Endothelial cell of umbilical vein (primary cell): ENCODE results near the gene DONSON. TPM values are rescaled to one million over a fixed set of nuclear protein-coding genes. Genes with fewer than 3 reads are reported as not detected.

Source experiments
- BruUV-seq: library from RNA; stranded (reverse); fragments of 400-500 nt; replicated peaks from 2 replicates; lab custom pipeline; 2021; lab: Mats Ljungman, UMichigan
- CTCF ChIA-PET: fragments of 300-600, 350-600 bp; sonication (Branson Sonifier 250); formaldehyde crosslinking; loops from one replicate; lab custom pipeline; 2021; ENCODE audit warnings: antibody characterized with exemption, inconsistent platforms; lab: Charles Lee
- POLR2A ChIA-PET: fragments of 300-600, 350-600 bp; sonication (Branson Sonifier 250); formaldehyde crosslinking; loops from one replicate; lab custom pipeline; 2021; ENCODE audit warnings: antibody characterized with exemption, inconsistent platforms; lab: Charles Lee
- DNase-seq: peaks from one replicate; pipeline ENCODE4 v3.0.0-alpha.2; 2011; ENCODE audit warnings: low read depth, low spot score
- FAIRE-seq: peaks from 2 replicates; lab custom pipeline; 2011; peaks lifted over from hg19 to GRCh38; lab: Jason Lieb, UNC
- H2AFZ ChIP-seq: 2 replicates; pipeline ENCODE4 v1.6.0; 2012; ENCODE audit warnings: low read depth, low read length, control low read depth, inconsistent platforms
- H3K27ac ChIP-seq: 2 replicates; pipeline ENCODE4 v1.5.1; 2011; ENCODE audit warnings: low read depth, mild to moderate bottlenecking, control low read depth, low read length, moderate library complexity; ENCODE audit not compliant: insufficient read depth
- H3K27me3 ChIP-seq, 2 experiments: 2 replicates each; pipeline versions ENCODE4 v1.6.0 to v1.6.1; 2011; ENCODE audit warnings: low read length in 2 of 2, mixed read lengths in 1 of 2; ENCODE audit not compliant: control insufficient read depth in 2 of 2, insufficient read depth in 2 of 2
- H3K36me3 ChIP-seq, 2 experiments: 2 replicates in 1 of 2; 3 replicates in 1 of 2; pipeline ENCODE4 v1.5.1; 2011; ENCODE audit warnings: low read length in 2 of 2, mild to moderate bottlenecking in 1 of 2, moderate library complexity in 1 of 2; ENCODE audit not compliant: control insufficient read depth in 2 of 2, insufficient read depth in 2 of 2; ENCODE audit errors: extremely low read depth in 1 of 2
- H3K4me1 ChIP-seq: 3 replicates; pipeline ENCODE4 v1.5.1; 2011; ENCODE audit warnings: mild to moderate bottlenecking, low read length; ENCODE audit not compliant: control insufficient read depth, insufficient read depth; ENCODE audit errors: extremely low read depth
- H3K4me2 ChIP-seq: 2 replicates; pipeline ENCODE4 v1.6.1; 2011; ENCODE audit warnings: low read length, control low read depth, mixed read lengths; ENCODE audit not compliant: insufficient read depth
- H3K4me3 ChIP-seq, 3 experiments: fragments of 200-600 bp in 1 of 3; sonication (generic), shearing (Covaris generic) in 1 of 3; replicated peaks in 1 of 3; 2 replicates each; pipeline ENCODE4 v1.5.1; 2011 to 2016; ENCODE audit warnings: control low read depth in 3 of 3, low read length in 3 of 3, mild to moderate bottlenecking in 2 of 3, inconsistent platforms in 1 of 3, low read depth in 1 of 3, moderate library complexity in 1 of 3; ENCODE audit not compliant: insufficient read depth in 1 of 3
- H3K79me2 ChIP-seq: 2 replicates; pipeline ENCODE4 v1.6.0; 2012; ENCODE audit warnings: low read length, inconsistent platforms; ENCODE audit not compliant: control insufficient read depth, insufficient read depth
- H3K9ac ChIP-seq: replicated peaks from 2 replicates; pipeline ENCODE3; 2011; ENCODE audit warnings: low read length, control low read depth; ENCODE audit not compliant: insufficient read depth; ENCODE audit errors: extremely low read depth
- H3K9me1 ChIP-seq: replicated peaks from 3 replicates; pipeline ENCODE4 v1.6.0; 2011; ENCODE audit warnings: mild to moderate bottlenecking, low read length; ENCODE audit not compliant: control insufficient read depth, insufficient read depth; ENCODE audit errors: extremely low read depth
- H3K9me3 ChIP-seq: replicated peaks from 2 replicates; pipeline ENCODE4 v1.5.1; 2012; ENCODE audit warnings: low read length, inconsistent platforms; ENCODE audit not compliant: control insufficient read depth, insufficient read depth
- H4K20me1 ChIP-seq: replicated peaks from 2 replicates; pipeline ENCODE3; 2011; ENCODE audit warnings: mild to moderate bottlenecking, low read length; ENCODE audit not compliant: control insufficient read depth, insufficient read depth; ENCODE audit errors: extremely low read depth
- EZH2 ChIP-seq: IDR thresholded peaks from 2 replicates; pipeline ENCODE4 v1.6.1; 2012; ENCODE audit warnings: borderline replicate concordance, low read depth, mild to moderate bottlenecking, moderate library complexity, low read length, inconsistent platforms; ENCODE audit not compliant: severe bottlenecking
- GATA2 ChIP-seq: IDR thresholded peaks from 2 replicates; pipeline ENCODE4 v1.7.0; 2011; ENCODE audit warnings: low read depth, mild to moderate bottlenecking, moderate library complexity, mixed read lengths, low read length; ENCODE audit not compliant: insufficient read length, insufficient read depth
- JUN ChIP-seq: IDR thresholded peaks from 2 replicates; pipeline ENCODE4 v1.6.1; 2011; ENCODE audit warnings: borderline replicate concordance, low read depth; ENCODE audit not compliant: insufficient read length, insufficient read depth
- POLR2AphosphoS5 ChIP-seq: IDR thresholded peaks from 2 replicates; pipeline ENCODE4 v1.6.1; 2012; ENCODE audit warnings: low read depth, mild to moderate bottlenecking, control low read depth, low read length, moderate library complexity; ENCODE audit not compliant: insufficient read depth
- dilution Hi-C: fragments of 300-500 bp; cut with MboI; formaldehyde crosslinking; loops from one replicate; pipeline ENCODE4 v1.15.0; 2019; ENCODE audit warnings: low sequenced_read_pairs; ENCODE audit not compliant: extremely low pct_ligation_motif_present
- intact Hi-C: fragments of 100-400 bp; cut with micrococcal nuclease; formaldehyde crosslinking; loops from one replicate; pipeline ENCODE4 v1.10.0; 2022
- polyA plus RNA-seq, 4 experiments: library from polyadenylated mRNA; depleted of rRNA in 3 of 4; stranded (reverse) in 3 of 4; unstranded in 1 of 4; fragments of >200 nt; gene quantifications; 2 replicates each; pipeline versions ENCODE4 v1.2.1 to v1.2.3, GENCODE V29; 2011 to 2012; ENCODE audit warnings: missing spikeins in 1 of 4
- total RNA-seq: library from RNA; stranded (reverse); gene quantifications from 2 replicates; pipeline ENCODE4 v1.2.3, GENCODE V29; 2021
- TF ChIP-seq, protein P1 (sequence below), 2 donors: IDR thresholded peaks; 1 replicate in 1 of 2; 2 replicates in 1 of 2; pipeline ENCODE4 v1.5.1; 2011; ENCODE audit warnings: low read length in 2 of 2, mild to moderate bottlenecking in 2 of 2, moderate library complexity in 2 of 2, control low read depth in 1 of 2, inconsistent platforms in 1 of 2, low read depth in 1 of 2; ENCODE audit not compliant: insufficient read depth in 1 of 2; ENCODE audit errors: extremely low read depth in 1 of 2

DONSON gene
- total and polyA plus RNA-seq, 2 donors (not counting 3 experiments of a cell fraction or from before 2014, with no cell fraction given): 14.3 to 29.4 TPM

DNA sequence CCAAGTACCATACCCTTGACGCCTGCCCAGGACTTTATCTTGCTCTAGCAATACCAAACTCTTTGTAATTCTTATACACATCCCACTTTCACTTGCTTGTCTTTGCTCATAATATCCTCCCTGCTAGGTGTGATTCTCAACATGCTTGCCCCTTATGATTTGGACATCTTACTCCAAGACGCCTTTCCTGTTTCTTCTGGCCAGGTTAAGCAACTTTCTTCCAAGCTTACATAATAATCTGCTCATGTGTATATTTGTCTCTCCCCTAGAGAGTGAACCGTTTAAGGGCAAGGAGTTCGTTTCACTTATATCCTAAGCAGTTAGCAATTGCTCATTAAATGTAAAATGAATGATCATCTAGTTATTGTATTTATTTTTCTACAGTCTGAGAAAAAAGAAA is 31.2 kb upstream of the DONSON start:
- Histone ChIP-seq H3K4me1 (no peaks in the 10 kb centered on the region), H3K4me2 (no peak overlapping the region), H3K4me3 (no peak overlapping the region), H3K9ac (no peak overlapping the region), H3K27ac (no peak overlapping the region), H4K20me1 (no peaks in the 10 kb centered on the region), H3K36me3 (peaks cover 0 to 5% of the 10 kb centered on the region in 2 experiments), H3K27me3 (no peaks in the 10 kb centered on the region), H3K9me3 (no peaks in the 10 kb centered on the region), H3K9me1 (no peaks in the 10 kb centered on the region), H3K79me2 (no peaks in the 10 kb centered on the region), H2AFZ (no peak overlapping the region)
- intact Hi-C loops (no loop called here), dilution Hi-C loops (no loop called here)
- ChIA-PET POLR2A (no interaction called here), CTCF (interaction anchor here (0.6 to 3.3 kb wide), 2 partner anchors 14 to 40 kb away, joined by 4 to 23 read pairs; no protein-coding TSS in a partner anchor)
- TF ChIP-seq, protein P1, sequence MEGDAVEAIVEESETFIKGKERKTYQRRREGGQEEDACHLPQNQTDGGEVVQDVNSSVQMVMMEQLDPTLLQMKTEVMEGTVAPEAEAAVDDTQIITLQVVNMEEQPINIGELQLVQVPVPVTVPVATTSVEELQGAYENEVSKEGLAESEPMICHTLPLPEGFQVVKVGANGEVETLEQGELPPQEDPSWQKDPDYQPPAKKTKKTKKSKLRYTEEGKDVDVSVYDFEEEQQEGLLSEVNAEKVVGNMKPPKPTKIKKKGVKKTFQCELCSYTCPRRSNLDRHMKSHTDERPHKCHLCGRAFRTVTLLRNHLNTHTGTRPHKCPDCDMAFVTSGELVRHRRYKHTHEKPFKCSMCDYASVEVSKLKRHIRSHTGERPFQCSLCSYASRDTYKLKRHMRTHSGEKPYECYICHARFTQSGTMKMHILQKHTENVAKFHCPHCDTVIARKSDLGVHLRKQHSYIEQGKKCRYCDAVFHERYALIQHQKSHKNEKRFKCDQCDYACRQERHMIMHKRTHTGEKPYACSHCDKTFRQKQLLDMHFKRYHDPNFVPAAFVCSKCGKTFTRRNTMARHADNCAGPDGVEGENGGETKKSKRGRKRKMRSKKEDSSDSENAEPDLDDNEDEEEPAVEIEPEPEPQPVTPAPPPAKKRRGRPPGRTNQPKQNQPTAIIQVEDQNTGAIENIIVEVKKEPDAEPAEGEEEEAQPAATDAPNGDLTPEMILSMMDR (IDR thresholded peaks at IDR 0.05; ENCODE audit: extremely low read depth in 1 of 2, insufficient read depth in 1 of 2, low read depth in 1 of 2, low read length in 2 of 2): no peak
- no peak for TF ChIP-seq GATA2
- no peak for FAIRE-seq
- DNase-seq: no peak
- no TSS peak for BruUV-seq

DNA sequence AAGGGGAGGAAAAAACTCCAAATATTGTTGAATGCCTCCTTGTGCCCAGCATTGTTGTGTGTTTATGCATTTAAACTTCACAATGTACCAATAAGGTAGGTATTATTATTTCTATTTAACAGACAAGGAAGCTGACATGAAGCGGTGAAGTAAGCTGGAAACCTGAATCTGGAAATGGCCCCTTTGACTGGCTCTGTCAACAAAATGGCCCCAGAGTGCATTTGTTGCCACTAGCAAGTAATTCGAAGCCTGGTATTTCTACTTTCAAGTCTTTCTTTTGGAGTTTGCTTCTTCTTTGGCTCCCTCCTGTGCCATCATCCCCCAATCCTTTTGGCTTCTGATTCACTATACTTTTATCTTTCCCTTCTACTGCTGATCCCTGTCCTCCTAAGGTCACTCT is 29.9 kb upstream of the DONSON start:
- no peaks in the 10 kb centered on the region for H3K27me3 ChIP-seq
- ChIA-PET CTCF (interaction anchor here (1.0 kb wide), 1 partner anchor 13 kb away, joined by 4 read pairs; no protein-coding TSS in a partner anchor), POLR2A (no interaction called here)
- no peak overlapping the region for H3K9ac ChIP-seq
- no peak overlapping the region for H3K4me2 ChIP-seq
- dilution Hi-C loops: no loop called here
- no TSS peak for BruUV-seq
- no peak overlapping the region for H2AFZ ChIP-seq
- H4K20me1 ChIP-seq: no peaks in the 10 kb centered on the region
- DNase-seq (no peak), FAIRE-seq (no peak)
- no peak overlapping the region for H3K4me3 ChIP-seq
- H3K9me1 ChIP-seq: no peaks in the 10 kb centered on the region
- no peaks in the 10 kb centered on the region for H3K79me2 ChIP-seq
- H3K36me3 ChIP-seq: peaks cover 0 to 2% of the 10 kb centered on the region in 2 experiments
- no peaks in the 10 kb centered on the region for H3K9me3 ChIP-seq
- H3K27ac ChIP-seq: no peak overlapping the region
- intact Hi-C loops: no loop called here
- TF ChIP-seq EZH2: no peak
- TF ChIP-seq POLR2AphosphoS5: no peak
- TF ChIP-seq GATA2: no peak
- TF ChIP-seq JUN: no peak
- TF ChIP-seq, protein P1 (IDR thresholded peaks at IDR 0.05; ENCODE audit: extremely low read depth in 1 of 2, insufficient read depth in 1 of 2, low read depth in 1 of 2, low read length in 2 of 2): no peak
- H3K4me1 ChIP-seq: no peaks in the 10 kb centered on the region
